Ovary (tissue), 9 donors: ENCODE results near the gene MEF2D. TPM values are rescaled to one million over a fixed set of nuclear protein-coding genes. Genes with fewer than 3 reads are reported as not detected.

Experiments used
- DNase-seq, 5 donors: peaks; one replicate each; pipeline ENCODE4 v3.0.0-alpha.2; 2019 to 2020
- H3K27ac ChIP-seq, 2 donors: fragments of 200-600 bp; one replicate each; pipeline versions ENCODE4 v1.5.1 to v1.8.0; 2019 to 2022
- H3K27me3 ChIP-seq: fragments of 200-600 bp; one replicate; pipeline ENCODE4 v1.8.0; 2022
- H3K36me3 ChIP-seq: fragments of 200-600 bp; sonication (generic); one replicate; pipeline ENCODE4 v1.5.1; 2019
- H3K4me1 ChIP-seq: one replicate; pipeline ENCODE4 v1.8.1; 2013; ENCODE audit warnings: mild to moderate bottlenecking, moderate library complexity; ENCODE audit not compliant: insufficient read depth
- H3K4me3 ChIP-seq: fragments of 200-600 bp; sonication (generic); one replicate; pipeline ENCODE4 v1.5.1; 2017
- H3K9me3 ChIP-seq, 2 donors: fragments of 200-600 bp in 1 of 2; sonication (generic) in 1 of 2; one replicate each; pipeline versions ENCODE4 v1.5.1 to v1.8.1; 2013 to 2019; ENCODE audit warnings: mild to moderate bottlenecking in 1 of 2, moderate library complexity in 1 of 2
- EP300 ChIP-seq: sonication (generic); formaldehyde crosslinking; IDR thresholded peaks from one replicate; pipeline ENCODE4 v1.6.1; 2017; ENCODE audit warnings: antibody characterized with exemption
- POLR2A ChIP-seq: fragments of 450-650 bp; IDR thresholded peaks from one replicate; pipeline ENCODE4 v1.6.1; 2017; ENCODE audit warnings: antibody characterized with exemption, mild to moderate bottlenecking, moderate library complexity
- WGBS, 3 donors: extraction: QIAGEN DNeasy Blood & Tissue Kit in 1 of 3; methylation state at CpG; one replicate each; pipeline versions ENCODE4 v1.1.5 to v1.1.7; 2013 to 2017; 5-methylcytosine and 5-hydroxymethylcytosine counted together
- intact Hi-C, 4 donors: fragments of 100-400 bp; cut with DNase I; formaldehyde crosslinking; loops; one replicate each; pipeline versions ENCODE4 v1.11.0 to v1.15.1; 2022 to 2023
- polyA plus RNA-seq, 2 donors: library from polyadenylated mRNA; stranded (reverse); fragments of 200-250 nt in 1 of 2; fragments of 350-450 nt in 1 of 2; fragmentation: Illumina TruSeq in 1 of 2; extraction: RNeasy Lipid Tissue Mini Kit (QIAGEN cat#74804) in 1 of 2; gene quantifications; one replicate each; pipeline ENCODE4 v1.2.3, GENCODE V29; 2013 to 2014
- total RNA-seq, 7 donors: library from RNA; depleted of rRNA in 2 of 7; stranded (reverse); fragments of >200 nt in 2 of 7; fragmentation: NEBNext Ultra II Directional in 3 of 7; extraction: Animal tissue kit (Norgen Biotek cat#: 25700) in 3 of 7; gene quantifications; one replicate each; pipeline versions ENCODE4 v1.1.0 to v1.2.4, GENCODE V29; 2016 to 2023
- TF ChIP-seq, protein P1 (sequence below), 3 donors: fragments of 450-650 bp in 2 of 3; fragments of 200-600 bp in 1 of 3; IDR thresholded peaks; one replicate each; pipeline versions ENCODE4 v1.5.1 to v1.8.0; 2016 to 2022; ENCODE audit warnings: antibody characterized with exemption in 3 of 3, mild to moderate bottlenecking in 1 of 3
- donor health status: DM: no; HTN: no; CAD: no; lungs with moderate emphysema.
- donor health status: DM: no; HTN: no; CAD: no.
- donor health status: Bipolar disorder and iron deficiency.
- donor health status: DM: yes; HTN: yes; CAD: no.
- donor health status: DM: no; HTN: no; CAD: no.
- donor health status: DM: yes; HTN: yes; CAD: no.

The MEF2D gene
- total and polyA plus RNA-seq, 9 donors, result 30.0 to 96.6 (median 57.6) TPM

- Histone ChIP-seq H3K9me3 (no peaks in the 10 kb centered on the region), H3K36me3 (no peaks in the 10 kb centered on the region), H3K27me3 (no peaks in the 10 kb centered on the region), H3K4me3 (no peak overlapping the region), H3K27ac (peak overlapping the region; percentile 31 to 56), H3K4me1 (peaks cover 15% of the 10 kb centered on the region)
- WGBS, 3 donors, result 6 to 14% (median 10%) methylated on average over 13 of the region's 13 CpGs
- DNase-seq, result peak; percentile 89 to 99 (median 91)
- no peak for TF ChIP-seq POLR2A
- peak; percentile 78 for TF ChIP-seq EP300
- intact Hi-C loops, result loop anchor here in 1 of 4 donors (5.0 kb wide), 1 partner anchor 72 kb away; no protein-coding TSS in a partner anchor
Observed at GRCh38 chr1:156510709-156511108, 10.1 kb upstream of the MEF2D start.

DNA sequence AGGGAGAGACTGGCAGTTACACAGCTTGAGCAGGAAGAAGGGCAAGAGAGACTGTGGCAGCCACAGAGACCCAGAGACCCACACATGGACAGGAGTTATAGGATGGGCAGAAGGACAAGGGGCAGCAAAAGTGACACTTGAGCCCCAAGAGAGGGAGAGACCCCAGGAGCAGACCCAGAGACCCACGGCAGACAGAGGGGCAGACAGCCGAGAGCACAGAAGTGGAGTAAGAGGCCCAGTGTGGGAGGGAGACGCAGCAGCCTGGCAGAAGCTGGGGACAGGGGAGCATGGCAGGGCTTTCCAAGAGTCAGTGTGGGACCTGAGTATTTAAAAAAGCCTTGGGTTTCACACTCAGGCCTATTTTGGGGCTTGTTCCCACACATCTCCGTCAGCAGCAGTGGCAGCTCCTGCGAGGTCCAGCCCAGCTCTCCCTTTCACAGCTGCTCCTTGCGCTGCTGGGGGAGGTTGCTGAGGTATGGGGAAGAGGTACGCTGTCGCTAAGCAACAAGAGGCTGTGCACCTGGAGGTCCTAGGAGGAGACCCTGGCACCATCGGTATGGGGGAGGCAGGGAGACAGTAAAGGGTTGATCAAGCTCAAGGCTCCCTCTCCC lies 9.0 kb upstream of the MEF2D start:
- Histone ChIP-seq H3K36me3 (no peaks in the 10 kb centered on the region), H3K27ac (peak overlapping the region; percentile 85 to 88), H3K4me1 (peaks cover 22% of the 10 kb centered on the region), H3K27me3 (no peaks in the 10 kb centered on the region), H3K4me3 (no peak overlapping the region), H3K9me3 (no peaks in the 10 kb centered on the region)
- intact Hi-C loops, result loop anchor here in 1 of 4 donors (5.0 kb wide), 1 partner anchor 73 kb away; no protein-coding TSS in a partner anchor
- peak in 1 of 5 donors; percentile 28 for DNase-seq
- TF ChIP-seq, protein P1, sequence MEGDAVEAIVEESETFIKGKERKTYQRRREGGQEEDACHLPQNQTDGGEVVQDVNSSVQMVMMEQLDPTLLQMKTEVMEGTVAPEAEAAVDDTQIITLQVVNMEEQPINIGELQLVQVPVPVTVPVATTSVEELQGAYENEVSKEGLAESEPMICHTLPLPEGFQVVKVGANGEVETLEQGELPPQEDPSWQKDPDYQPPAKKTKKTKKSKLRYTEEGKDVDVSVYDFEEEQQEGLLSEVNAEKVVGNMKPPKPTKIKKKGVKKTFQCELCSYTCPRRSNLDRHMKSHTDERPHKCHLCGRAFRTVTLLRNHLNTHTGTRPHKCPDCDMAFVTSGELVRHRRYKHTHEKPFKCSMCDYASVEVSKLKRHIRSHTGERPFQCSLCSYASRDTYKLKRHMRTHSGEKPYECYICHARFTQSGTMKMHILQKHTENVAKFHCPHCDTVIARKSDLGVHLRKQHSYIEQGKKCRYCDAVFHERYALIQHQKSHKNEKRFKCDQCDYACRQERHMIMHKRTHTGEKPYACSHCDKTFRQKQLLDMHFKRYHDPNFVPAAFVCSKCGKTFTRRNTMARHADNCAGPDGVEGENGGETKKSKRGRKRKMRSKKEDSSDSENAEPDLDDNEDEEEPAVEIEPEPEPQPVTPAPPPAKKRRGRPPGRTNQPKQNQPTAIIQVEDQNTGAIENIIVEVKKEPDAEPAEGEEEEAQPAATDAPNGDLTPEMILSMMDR (IDR thresholded peaks at IDR 0.05), result no peak
- TF ChIP-seq EP300 (no peak), POLR2A (no peak)
- 79 to 85% (median 83%) methylated on average over 9 of the region's 9 CpGs for WGBS, 3 donors

- Histone ChIP-seq H3K4me1 (peaks cover 27% of the 10 kb centered on the region), H3K4me3 (no peak overlapping the region), H3K36me3 (no peaks in the 10 kb centered on the region), H3K27me3 (no peaks in the 10 kb centered on the region), H3K27ac (peak overlapping the region; percentile 85 to 88), H3K9me3 (no peaks in the 10 kb centered on the region)
- 83 to 86% (median 84%) methylated on average over 2 of the region's 2 CpGs for WGBS, 3 donors
- DNase-seq, result no peak
- intact Hi-C loops, result no loop called here
- no peak for TF ChIP-seq POLR2A
- TF ChIP-seq, protein P1 (IDR thresholded peaks at IDR 0.05), result no peak
Observed at GRCh38 chr1:156508955-156509234, 8.3 kb upstream of the MEF2D start.

DNA sequence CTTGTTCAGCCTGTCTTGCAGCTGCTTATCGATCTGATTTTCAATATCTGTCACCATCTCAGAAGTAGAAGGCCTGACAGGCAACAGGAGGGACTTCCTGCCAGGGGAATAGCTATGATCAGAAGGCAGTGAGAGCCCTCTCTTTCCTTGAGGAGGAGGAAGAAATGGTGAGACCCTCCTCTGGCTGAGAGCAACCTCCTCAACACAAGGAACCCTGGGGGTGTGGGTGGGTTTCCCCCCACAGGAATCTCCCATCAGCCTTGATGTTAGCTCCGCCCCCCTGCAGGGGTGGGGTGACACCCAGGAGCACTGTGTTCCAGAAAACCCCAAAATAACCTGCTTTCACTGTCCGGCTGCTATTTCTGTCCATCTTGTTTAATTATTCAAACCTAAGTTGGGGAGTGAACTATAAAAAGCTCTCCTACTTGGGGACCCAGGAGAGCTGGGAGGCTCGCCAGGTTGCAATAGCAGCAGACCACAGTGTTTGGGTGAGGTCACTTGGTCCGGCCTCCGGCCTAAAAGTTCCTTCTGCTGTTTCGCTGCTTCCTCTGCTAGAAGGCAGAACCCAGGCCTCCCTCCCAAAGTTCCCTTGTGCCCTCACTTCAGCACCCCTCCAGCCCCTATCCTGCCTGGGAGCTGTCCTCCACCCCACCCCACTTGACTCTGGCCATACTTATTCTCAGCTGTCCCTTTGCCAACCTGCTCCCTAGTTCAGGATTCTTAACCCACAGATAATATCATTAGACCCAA lies 7.8 kb upstream of the MEF2D start:
- peaks cover 28% of the 10 kb centered on the region for H3K4me1 ChIP-seq
- WGBS, 3 donors, result 25 to 30% (median 26%) methylated on average over 7 of the region's 7 CpGs

More for the DNA sequence above, 7.8 kb upstream of the MEF2D start:
- Histone ChIP-seq H3K27ac (peak overlapping the region; percentile 85 to 88), H3K27me3 (no peaks in the 10 kb centered on the region), H3K4me3 (no peak overlapping the region), H3K36me3 (no peaks in the 10 kb centered on the region), H3K9me3 (no peaks in the 10 kb centered on the region)
- DNase-seq, result peak; percentile 78 to 90 (median 86)
- intact Hi-C loops, result no loop called here
- TF ChIP-seq, protein P1 (IDR thresholded peaks at IDR 0.05), result no peak
- no peak for TF ChIP-seq EP300
- peak; percentile 11 for TF ChIP-seq POLR2A
